ENCODE measurements around the gene CACNA2D1.

CACNA2D1 gene

GRCh38 chr7:82358009-82358578 is 85.5 kb downstream of the CACNA2D1 start:
- Histone ChIP-seq H3K4me1 (ENCODE audit: control insufficient read depth, insufficient read depth, low read length) (peaks cover 3% of the 10 kb centered on the region), H3K9ac (ENCODE audit: low read length) (no peak overlapping the region), H3K27me3 (ENCODE audit: control insufficient read depth, insufficient read depth, low read length) (no peaks in the 10 kb centered on the region), H3K4me3 (ENCODE audit: low read length) (no peak overlapping the region), H3K27ac (ENCODE audit: low read depth, low read length) (no peak overlapping the region), H3K36me3 (ENCODE audit: control insufficient read depth, insufficient read depth, low read length) (no peaks in the 10 kb centered on the region)

GRCh38 chr7:82348251-82348650 is 95.3 kb downstream of the CACNA2D1 start:
- Histone ChIP-seq H3K4me3 (ENCODE audit: low read length) (no peak overlapping the region), H3K36me3 (ENCODE audit: control insufficient read depth, insufficient read depth, low read length) (no peaks in the 10 kb centered on the region), H3K27me3 (ENCODE audit: control insufficient read depth, insufficient read depth, low read length) (no peaks in the 10 kb centered on the region), H3K4me1 (ENCODE audit: control insufficient read depth, insufficient read depth, low read length) (no peaks in the 10 kb centered on the region), H3K27ac (ENCODE audit: low read depth, low read length) (no peak overlapping the region), H3K9ac (ENCODE audit: low read length) (no peak overlapping the region)

- H3K9ac ChIP-seq (ENCODE audit: low read length) = no peak overlapping the region
- no peaks in the 10 kb centered on the region for H3K36me3 ChIP-seq (ENCODE audit: control insufficient read depth, insufficient read depth, low read length)
- no peaks in the 10 kb centered on the region for H3K27me3 ChIP-seq (ENCODE audit: control insufficient read depth, insufficient read depth, low read length)
- no peak overlapping the region for H3K27ac ChIP-seq (ENCODE audit: low read depth, low read length)
- H3K4me1 ChIP-seq (ENCODE audit: control insufficient read depth, insufficient read depth, low read length) = no peaks in the 10 kb centered on the region
- no peak overlapping the region for H3K4me3 ChIP-seq (ENCODE audit: low read length)
Measured at GRCh38 chr7:82347808-82348207, 95.8 kb downstream of the CACNA2D1 start.

- no peak overlapping the region for H3K9ac ChIP-seq (ENCODE audit: low read length)
- H3K4me1 ChIP-seq (ENCODE audit: control insufficient read depth, insufficient read depth, low read length) = no peaks in the 10 kb centered on the region
- H3K27ac ChIP-seq (ENCODE audit: low read depth, low read length) = no peak overlapping the region
- H3K27me3 ChIP-seq (ENCODE audit: control insufficient read depth, insufficient read depth, low read length) = no peaks in the 10 kb centered on the region
- H3K36me3 ChIP-seq (ENCODE audit: control insufficient read depth, insufficient read depth, low read length) = no peaks in the 10 kb centered on the region
- H3K4me3 ChIP-seq (ENCODE audit: low read length) = no peak overlapping the region
Measured at GRCh38 chr7:82345886-82346285, 97.7 kb downstream of the CACNA2D1 start.

- Histone ChIP-seq H3K27ac (ENCODE audit: low read depth, low read length) (no peak overlapping the region), H3K4me3 (ENCODE audit: low read length) (no peak overlapping the region), H3K4me1 (ENCODE audit: control insufficient read depth, insufficient read depth, low read length) (no peaks in the 10 kb centered on the region), H3K27me3 (ENCODE audit: control insufficient read depth, insufficient read depth, low read length) (no peaks in the 10 kb centered on the region), H3K36me3 (ENCODE audit: control insufficient read depth, insufficient read depth, low read length) (no peaks in the 10 kb centered on the region), H3K9ac (ENCODE audit: low read length) (no peak overlapping the region)
Measured at GRCh38 chr7:82343716-82344115, 99.9 kb downstream of the CACNA2D1 start.

GRCh38 chr7:82339958-82340357 is 103.6 kb downstream of the CACNA2D1 start:
- H3K4me3 ChIP-seq (ENCODE audit: low read length) = no peak overlapping the region

GRCh38 chr7:82335927-82336326 is 107.7 kb downstream of the CACNA2D1 start:
- Histone ChIP-seq H3K27me3 (ENCODE audit: control insufficient read depth, insufficient read depth, low read length) (no peaks in the 10 kb centered on the region), H3K4me3 (ENCODE audit: low read length) (no peak overlapping the region), H3K27ac (ENCODE audit: low read depth, low read length) (no peak overlapping the region), H3K9ac (ENCODE audit: low read length) (no peak overlapping the region), H3K36me3 (ENCODE audit: control insufficient read depth, insufficient read depth, low read length) (no peaks in the 10 kb centered on the region), H3K4me1 (ENCODE audit: control insufficient read depth, insufficient read depth, low read length) (no peaks in the 10 kb centered on the region)

More at GRCh38 chr7:82339958-82340357, 103.6 kb downstream of the CACNA2D1 start:
- no peak overlapping the region for H3K9ac ChIP-seq (ENCODE audit: low read length)
- no peaks in the 10 kb centered on the region for H3K27me3 ChIP-seq (ENCODE audit: control insufficient read depth, insufficient read depth, low read length)
- H3K27ac ChIP-seq (ENCODE audit: low read depth, low read length) = no peak overlapping the region
- H3K4me1 ChIP-seq (ENCODE audit: control insufficient read depth, insufficient read depth, low read length) = no peaks in the 10 kb centered on the region
- no peaks in the 10 kb centered on the region for H3K36me3 ChIP-seq (ENCODE audit: control insufficient read depth, insufficient read depth, low read length)

- Histone ChIP-seq H3K4me1 (ENCODE audit: control insufficient read depth, insufficient read depth, low read length) (no peaks in the 10 kb centered on the region), H3K27ac (ENCODE audit: low read depth, low read length) (no peak overlapping the region), H3K9ac (ENCODE audit: low read length) (no peak overlapping the region), H3K36me3 (ENCODE audit: control insufficient read depth, insufficient read depth, low read length) (no peaks in the 10 kb centered on the region), H3K4me3 (ENCODE audit: low read length) (no peak overlapping the region), H3K27me3 (ENCODE audit: control insufficient read depth, insufficient read depth, low read length) (no peaks in the 10 kb centered on the region)
Measured at GRCh38 chr7:82335001-82335400, 108.6 kb downstream of the CACNA2D1 start.

GRCh38 chr7:82331234-82331633 is 112.3 kb downstream of the CACNA2D1 start:
- Histone ChIP-seq H3K27me3 (ENCODE audit: control insufficient read depth, insufficient read depth, low read length) (no peaks in the 10 kb centered on the region), H3K9ac (ENCODE audit: low read length) (no peak overlapping the region), H3K27ac (ENCODE audit: low read depth, low read length) (no peak overlapping the region), H3K4me3 (ENCODE audit: low read length) (no peak overlapping the region), H3K4me1 (ENCODE audit: control insufficient read depth, insufficient read depth, low read length) (no peaks in the 10 kb centered on the region), H3K36me3 (ENCODE audit: control insufficient read depth, insufficient read depth, low read length) (no peaks in the 10 kb centered on the region)

- Histone ChIP-seq H3K36me3 (ENCODE audit: control insufficient read depth, insufficient read depth, low read length) (no peaks in the 10 kb centered on the region), H3K27me3 (ENCODE audit: control insufficient read depth, insufficient read depth, low read length) (no peaks in the 10 kb centered on the region), H3K9ac (ENCODE audit: low read length) (no peak overlapping the region), H3K27ac (ENCODE audit: low read depth, low read length) (no peak overlapping the region), H3K4me1 (ENCODE audit: control insufficient read depth, insufficient read depth, low read length) (no peaks in the 10 kb centered on the region), H3K4me3 (ENCODE audit: low read length) (no peak overlapping the region)
Measured at GRCh38 chr7:82330706-82331215, 112.8 kb downstream of the CACNA2D1 start.

- no peak overlapping the region for H3K27ac ChIP-seq (ENCODE audit: low read depth, low read length)
- H3K4me3 ChIP-seq (ENCODE audit: low read length) = no peak overlapping the region
- no peaks in the 10 kb centered on the region for H3K4me1 ChIP-seq (ENCODE audit: control insufficient read depth, insufficient read depth, low read length)
- no peaks in the 10 kb centered on the region for H3K27me3 ChIP-seq (ENCODE audit: control insufficient read depth, insufficient read depth, low read length)
- no peak overlapping the region for H3K9ac ChIP-seq (ENCODE audit: low read length)
- no peaks in the 10 kb centered on the region for H3K36me3 ChIP-seq (ENCODE audit: control insufficient read depth, insufficient read depth, low read length)
Measured at GRCh38 chr7:82327898-82328297, 115.7 kb downstream of the CACNA2D1 start.

- H3K4me1 ChIP-seq (ENCODE audit: control insufficient read depth, insufficient read depth, low read length) = no peaks in the 10 kb centered on the region
- no peak overlapping the region for H3K27ac ChIP-seq (ENCODE audit: low read depth, low read length)
- no peak overlapping the region for H3K9ac ChIP-seq (ENCODE audit: low read length)
- no peaks in the 10 kb centered on the region for H3K27me3 ChIP-seq (ENCODE audit: control insufficient read depth, insufficient read depth, low read length)
- H3K36me3 ChIP-seq (ENCODE audit: control insufficient read depth, insufficient read depth, low read length) = no peaks in the 10 kb centered on the region
- H3K4me3 ChIP-seq (ENCODE audit: low read length) = no peak overlapping the region
Measured at GRCh38 chr7:82325416-82325815, 118.2 kb downstream of the CACNA2D1 start.

- Histone ChIP-seq H3K27me3 (ENCODE audit: control insufficient read depth, insufficient read depth, low read length) (no peaks in the 10 kb centered on the region), H3K9ac (ENCODE audit: low read length) (no peak overlapping the region), H3K27ac (ENCODE audit: low read depth, low read length) (no peak overlapping the region), H3K4me1 (ENCODE audit: control insufficient read depth, insufficient read depth, low read length) (peaks cover 2% of the 10 kb centered on the region), H3K36me3 (ENCODE audit: control insufficient read depth, insufficient read depth, low read length) (no peaks in the 10 kb centered on the region), H3K4me3 (ENCODE audit: low read length) (no peak overlapping the region)
Measured at GRCh38 chr7:82323806-82324205, 119.8 kb downstream of the CACNA2D1 start.
